Smooth muscle cell (in vitro differentiated cells): ENCODE measurements around the gene MYO19. TPM values are rescaled to one million over a fixed set of nuclear protein-coding genes. Genes with fewer than 3 reads are reported as not detected.

Experiments
- DNase-seq: peaks from one replicate; lab custom pipeline; 2025; ENCODE audit not compliant: unreplicated experiment; lab: John Stamatoyannopoulos, UW
- H2AFZ ChIP-seq: fragments of 200-600 bp; sonication (generic); 2 replicates; pipeline ENCODE4 v1.6.0; 2016; ENCODE audit warnings: antibody characterized with exemption, low read depth, mild to moderate bottlenecking
- H3F3A ChIP-seq: fragments of 200-600 bp; sonication (generic); 2 replicates; pipeline ENCODE4 v1.6.0; 2017; ENCODE audit warnings: antibody characterized with exemption, low read depth
- H3K27ac ChIP-seq: fragments of 200-600 bp; sonication (generic); 2 replicates; pipeline ENCODE4 v1.5.1; 2016; ENCODE audit warnings: low read depth, mild to moderate bottlenecking
- H3K27me3 ChIP-seq: fragments of 200-600 bp; sonication (generic); 2 replicates; pipeline ENCODE4 v1.6.1; 2016; ENCODE audit warnings: low read depth, mild to moderate bottlenecking
- H3K36me3 ChIP-seq: fragments of 200-600 bp; sonication (generic); 2 replicates; pipeline ENCODE4 v1.5.1; 2016; ENCODE audit warnings: low read depth
- H3K4me1 ChIP-seq: fragments of 200-600 bp; sonication (generic); 2 replicates; pipeline ENCODE4 v1.5.1; 2016; ENCODE audit warnings: low read depth
- H3K4me2 ChIP-seq: fragments of 200-600 bp; sonication (generic); 2 replicates; pipeline ENCODE4 v1.6.0; 2016; ENCODE audit warnings: mild to moderate bottlenecking
- H3K4me3 ChIP-seq: fragments of 200-600 bp; sonication (generic); 2 replicates; pipeline ENCODE4 v1.5.1; 2016; ENCODE audit warnings: mild to moderate bottlenecking
- H3K79me2 ChIP-seq: fragments of 200-600 bp; sonication (generic); 2 replicates; pipeline ENCODE4 v1.6.0; 2016; ENCODE audit warnings: low read depth, mild to moderate bottlenecking
- H3K9ac ChIP-seq: fragments of 200-600 bp; sonication (generic); 2 replicates; pipeline ENCODE4 v1.6.0; 2016; ENCODE audit warnings: low read depth
- H3K9me3 ChIP-seq: fragments of 200-600 bp; sonication (generic); replicated peaks from 2 replicates; pipeline ENCODE4 v1.5.1; 2016; ENCODE audit warnings: low read depth
- H4K20me1 ChIP-seq: fragments of 200-600 bp; sonication (generic); 2 replicates; pipeline ENCODE4 v1.6.0; 2016; ENCODE audit warnings: low read depth
- WGBS: methylation state at CpG from one replicate; pipeline ENCODE4 v1.1.7; 2016; ENCODE audit warnings: low lambda C conversion rate; 5-methylcytosine and 5-hydroxymethylcytosine counted together
- polyA plus RNA-seq: library from polyadenylated mRNA; unstranded; fragments of >200 nt; fragmentation: Nextera tagmentation; extraction: Ambion mirVana; gene quantifications from 2 replicates; pipeline ENCODE4 v1.2.1, GENCODE V29; 2016
- total RNA-seq: library from RNA; depleted of rRNA; stranded (reverse); fragments of >200 nt; gene quantifications from 2 replicates; pipeline ENCODE4 v1.2.3, GENCODE V29; 2014
- TF ChIP-seq, protein P1 (sequence below): fragments of 200-600 bp; sonication (generic); IDR thresholded peaks from 2 replicates; pipeline ENCODE4 v1.5.1; 2017; ENCODE audit warnings: borderline replicate concordance, mild to moderate bottlenecking, antibody characterized with exemption; ENCODE audit not compliant: insufficient read depth, poor library complexity, severe bottlenecking

Gene MYO19, protein sequence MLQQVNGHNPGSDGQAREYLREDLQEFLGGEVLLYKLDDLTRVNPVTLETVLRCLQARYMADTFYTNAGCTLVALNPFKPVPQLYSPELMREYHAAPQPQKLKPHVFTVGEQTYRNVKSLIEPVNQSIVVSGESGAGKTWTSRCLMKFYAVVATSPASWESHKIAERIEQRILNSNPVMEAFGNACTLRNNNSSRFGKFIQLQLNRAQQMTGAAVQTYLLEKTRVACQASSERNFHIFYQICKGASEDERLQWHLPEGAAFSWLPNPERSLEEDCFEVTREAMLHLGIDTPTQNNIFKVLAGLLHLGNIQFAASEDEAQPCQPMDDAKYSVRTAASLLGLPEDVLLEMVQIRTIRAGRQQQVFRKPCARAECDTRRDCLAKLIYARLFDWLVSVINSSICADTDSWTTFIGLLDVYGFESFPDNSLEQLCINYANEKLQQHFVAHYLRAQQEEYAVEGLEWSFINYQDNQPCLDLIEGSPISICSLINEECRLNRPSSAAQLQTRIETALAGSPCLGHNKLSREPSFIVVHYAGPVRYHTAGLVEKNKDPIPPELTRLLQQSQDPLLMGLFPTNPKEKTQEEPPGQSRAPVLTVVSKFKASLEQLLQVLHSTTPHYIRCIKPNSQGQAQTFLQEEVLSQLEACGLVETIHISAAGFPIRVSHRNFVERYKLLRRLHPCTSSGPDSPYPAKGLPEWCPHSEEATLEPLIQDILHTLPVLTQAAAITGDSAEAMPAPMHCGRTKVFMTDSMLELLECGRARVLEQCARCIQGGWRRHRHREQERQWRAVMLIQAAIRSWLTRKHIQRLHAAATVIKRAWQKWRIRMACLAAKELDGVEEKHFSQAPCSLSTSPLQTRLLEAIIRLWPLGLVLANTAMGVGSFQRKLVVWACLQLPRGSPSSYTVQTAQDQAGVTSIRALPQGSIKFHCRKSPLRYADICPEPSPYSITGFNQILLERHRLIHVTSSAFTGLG
- total RNA-seq (32.8 and 34.8 TPM in 2 replicates), polyA plus RNA-seq (20.4 and 27.9 TPM in 2 replicates)

DNA sequence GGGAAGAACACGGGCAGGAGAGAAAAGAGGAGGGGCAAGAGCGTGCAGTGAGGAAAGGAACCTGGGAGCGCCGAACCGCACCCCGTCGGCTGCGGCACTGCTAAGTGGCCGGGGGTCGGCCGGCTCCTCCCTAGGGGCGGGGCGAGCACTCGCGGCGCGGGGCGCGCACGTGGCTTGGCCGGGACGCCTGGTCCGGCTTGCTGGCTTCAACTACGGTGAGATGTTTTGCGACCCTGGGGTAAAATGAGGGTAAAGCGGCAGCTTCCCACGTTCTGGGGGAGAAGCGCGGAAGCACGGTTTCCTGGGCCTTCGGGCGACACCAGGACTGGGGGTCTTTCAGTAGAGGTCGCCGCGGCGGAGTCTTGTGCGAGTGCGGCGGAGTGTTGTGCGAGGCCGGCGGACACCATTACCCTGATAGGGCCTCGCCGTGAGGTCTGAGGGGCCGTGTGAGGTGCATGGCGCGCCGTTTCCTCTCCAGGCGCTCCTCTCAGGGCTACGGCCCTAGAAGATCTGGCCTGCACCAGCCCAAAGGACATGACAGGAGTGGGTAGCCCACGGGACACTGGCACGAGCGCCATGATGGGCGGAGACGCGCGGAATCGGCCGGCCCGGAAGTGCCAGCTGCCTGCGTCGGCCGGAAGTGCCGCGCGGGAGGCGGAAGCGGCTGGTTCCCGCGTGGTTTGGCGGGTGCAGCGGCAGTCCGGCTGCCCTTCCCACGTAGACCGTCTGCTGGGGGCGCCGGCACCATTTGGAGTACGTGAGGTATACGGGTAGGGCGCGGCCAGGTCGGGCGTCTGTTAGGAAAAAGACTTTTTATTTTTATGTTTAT lies at the start of gene MYO19, which contains the start of gene PIGW:
Gene MYO19, minus strand, starts transcription at position 29 of the 829 bp plus-strand sequence. CDS start 2,330 bp downstream, outside the sequence.
Gene PIGW, plus strand, starts transcription at position 148 of the 829 bp plus-strand sequence. CDS start 2,115 bp downstream, outside the sequence.
- Histone ChIP-seq H3K27me3 (no peaks in the 10 kb centered on the region), H3K27ac (peak within 1 kb of the TSS; percentile 82), H4K20me1 (no peaks in the 10 kb centered on the region), H3F3A (peaks cover 17% of the 10 kb centered on the region), H3K4me3 (peak within 1 kb of the TSS; percentile 65), H2AFZ (peak within 1 kb of the TSS; percentile 78), H3K4me1 (peaks cover 10% of the 10 kb centered on the region), H3K9me3 (no peaks in the 10 kb centered on the region), H3K9ac (peak within 1 kb of the TSS; percentile 71), H3K36me3 (no peaks in the 10 kb centered on the region), H3K79me2 (peaks cover 8% of the 10 kb centered on the region), H3K4me2 (peak within 1 kb of the TSS; percentile 89)
- TF ChIP-seq, protein P1, sequence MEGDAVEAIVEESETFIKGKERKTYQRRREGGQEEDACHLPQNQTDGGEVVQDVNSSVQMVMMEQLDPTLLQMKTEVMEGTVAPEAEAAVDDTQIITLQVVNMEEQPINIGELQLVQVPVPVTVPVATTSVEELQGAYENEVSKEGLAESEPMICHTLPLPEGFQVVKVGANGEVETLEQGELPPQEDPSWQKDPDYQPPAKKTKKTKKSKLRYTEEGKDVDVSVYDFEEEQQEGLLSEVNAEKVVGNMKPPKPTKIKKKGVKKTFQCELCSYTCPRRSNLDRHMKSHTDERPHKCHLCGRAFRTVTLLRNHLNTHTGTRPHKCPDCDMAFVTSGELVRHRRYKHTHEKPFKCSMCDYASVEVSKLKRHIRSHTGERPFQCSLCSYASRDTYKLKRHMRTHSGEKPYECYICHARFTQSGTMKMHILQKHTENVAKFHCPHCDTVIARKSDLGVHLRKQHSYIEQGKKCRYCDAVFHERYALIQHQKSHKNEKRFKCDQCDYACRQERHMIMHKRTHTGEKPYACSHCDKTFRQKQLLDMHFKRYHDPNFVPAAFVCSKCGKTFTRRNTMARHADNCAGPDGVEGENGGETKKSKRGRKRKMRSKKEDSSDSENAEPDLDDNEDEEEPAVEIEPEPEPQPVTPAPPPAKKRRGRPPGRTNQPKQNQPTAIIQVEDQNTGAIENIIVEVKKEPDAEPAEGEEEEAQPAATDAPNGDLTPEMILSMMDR = no peak
- peak; percentile 83 for DNase-seq
- 1% methylated on average over 82 of the region's 83 CpGs for WGBS

DNA sequence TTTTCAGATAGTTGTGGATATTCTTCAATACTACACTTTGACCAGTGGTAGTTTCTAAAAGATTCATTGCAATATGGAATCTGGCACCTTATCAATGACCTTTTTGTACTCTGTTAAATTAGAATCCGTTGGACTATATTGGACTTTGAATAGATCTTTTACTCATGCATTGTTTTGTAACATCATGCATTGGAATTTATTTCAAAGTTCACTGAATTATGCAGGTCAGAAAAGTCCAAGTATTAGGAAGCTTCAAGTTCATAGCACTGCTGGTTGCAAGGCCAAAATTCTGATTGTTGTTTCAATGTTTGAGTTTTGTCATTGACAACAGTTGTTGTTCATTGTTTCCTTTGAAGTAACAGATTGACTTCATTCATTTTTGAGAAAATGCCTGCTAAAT lies 49.1 kb upstream of the MYO19 start:
- WGBS = 100% methylated on average over 1 of the region's 1 CpG

DNA sequence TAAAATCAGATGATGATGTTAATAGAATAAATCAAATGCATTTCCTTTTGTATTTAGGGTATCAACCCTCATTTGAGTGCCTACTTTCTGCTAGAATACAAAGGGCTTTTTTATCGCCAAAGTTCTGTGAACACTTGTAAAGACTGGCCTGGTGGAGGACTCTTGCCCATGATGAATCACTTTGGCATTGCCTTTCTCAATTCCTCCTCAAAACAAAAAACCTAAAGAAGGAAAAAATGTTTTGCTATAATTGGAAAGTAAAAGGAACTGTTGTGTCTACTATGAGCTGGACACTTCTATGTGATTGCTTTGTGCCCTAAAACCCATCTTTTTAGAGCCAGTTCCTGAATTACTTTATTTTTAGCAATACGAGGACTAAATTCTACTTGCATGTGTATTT lies 44.0 kb upstream of the MYO19 start:
- Histone ChIP-seq H3K4me1 (no peaks in the 10 kb centered on the region), H2AFZ (no peak overlapping the region), H4K20me1 (peaks cover 81% of the 10 kb centered on the region), H3K79me2 (peaks cover 35% of the 10 kb centered on the region), H3K27me3 (no peaks in the 10 kb centered on the region), H3K4me2 (no peak overlapping the region), H3F3A (no peaks in the 10 kb centered on the region), H3K36me3 (peaks cover 24% of the 10 kb centered on the region), H3K27ac (no peak overlapping the region), H3K9ac (no peak overlapping the region), H3K4me3 (no peak overlapping the region), H3K9me3 (no peaks in the 10 kb centered on the region)
- 97% methylated on average over 2 of the region's 2 CpGs for WGBS
- TF ChIP-seq, protein P1 = no peak
- no peak for DNase-seq

More for the DNA sequence above, 49.1 kb upstream of the MYO19 start:
- no peak overlapping the region for H3K9ac ChIP-seq
- H3K79me2 ChIP-seq = peaks cover 14% of the 10 kb centered on the region
- no peak for DNase-seq
- peaks cover 85% of the 10 kb centered on the region for H4K20me1 ChIP-seq
- no peaks in the 10 kb centered on the region for H3K9me3 ChIP-seq
- no peak overlapping the region for H3K27ac ChIP-seq
- no peaks in the 10 kb centered on the region for H3K4me1 ChIP-seq
- peaks cover 33% of the 10 kb centered on the region for H3K36me3 ChIP-seq
- TF ChIP-seq, protein P1 = no peak
- H2AFZ ChIP-seq = no peak overlapping the region
- no peak overlapping the region for H3K4me3 ChIP-seq
- H3K4me2 ChIP-seq = no peak overlapping the region
- peaks cover 14% of the 10 kb centered on the region for H3F3A ChIP-seq
- H3K27me3 ChIP-seq = no peaks in the 10 kb centered on the region
